Myocyte (in vitro differentiated cells): Measurements from ENCODE around the gene CNTNAP2. TPM values are rescaled to one million over a fixed set of nuclear protein-coding genes. Genes with fewer than 3 reads are reported as not detected.
"Not testable (repeated sequence)": the region's sequence is repeated elsewhere in the genome, so short reads cannot be mapped to it uniquely, and the experiment has no call there.

Experiments used
- DNase-seq: peaks from one replicate; pipeline ENCODE4 v3.0.0-alpha.2; 2012; ENCODE audit warnings: low read depth
- total RNA-seq: library from RNA; depleted of rRNA; stranded (reverse); fragments of >200 nt; gene quantifications from 2 replicates; pipeline ENCODE4 v1.2.3, GENCODE V29; 2014

Gene CNTNAP2
- total RNA-seq, 1 donor from 2014 or later, result not detected

DNA sequence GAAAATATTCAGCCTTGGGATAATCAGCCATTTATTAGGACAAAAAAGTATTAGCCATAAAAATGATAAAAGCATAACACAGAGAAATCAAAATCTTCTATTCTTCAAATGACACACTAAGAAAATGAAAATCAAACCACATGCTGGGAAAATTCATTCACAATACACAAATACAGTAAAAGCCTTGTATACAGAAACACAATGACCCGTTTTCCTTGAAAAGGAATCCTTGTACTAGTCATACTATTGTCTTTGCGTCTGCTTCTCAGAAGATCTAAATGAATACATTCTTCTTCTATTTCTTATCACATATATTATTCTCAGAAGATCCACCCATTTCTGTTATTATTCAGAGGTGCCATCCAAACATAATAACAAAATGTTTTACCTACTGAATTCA is 749.1 kb downstream of the CNTNAP2 start:
- DNase-seq, result no peak

DNA sequence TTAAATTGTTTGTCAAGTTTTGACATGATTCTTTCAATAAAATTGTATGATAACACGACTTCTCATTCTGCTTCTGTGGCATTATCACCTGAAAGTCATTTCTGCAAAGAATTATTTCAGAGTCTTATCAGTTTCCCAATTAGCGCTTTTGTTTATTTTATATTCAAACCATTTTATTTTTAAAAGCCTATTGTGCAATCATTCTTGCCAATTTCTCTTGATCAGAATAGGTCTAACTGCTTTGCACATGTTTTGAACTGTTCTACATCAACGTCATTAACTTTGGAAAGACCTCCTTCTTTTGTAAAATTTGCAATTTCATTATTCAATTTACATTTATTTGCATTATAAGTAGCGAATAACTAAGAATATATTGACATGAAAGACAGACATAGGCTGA is 758.1 kb downstream of the CNTNAP2 start:
- no peak for DNase-seq

DNA sequence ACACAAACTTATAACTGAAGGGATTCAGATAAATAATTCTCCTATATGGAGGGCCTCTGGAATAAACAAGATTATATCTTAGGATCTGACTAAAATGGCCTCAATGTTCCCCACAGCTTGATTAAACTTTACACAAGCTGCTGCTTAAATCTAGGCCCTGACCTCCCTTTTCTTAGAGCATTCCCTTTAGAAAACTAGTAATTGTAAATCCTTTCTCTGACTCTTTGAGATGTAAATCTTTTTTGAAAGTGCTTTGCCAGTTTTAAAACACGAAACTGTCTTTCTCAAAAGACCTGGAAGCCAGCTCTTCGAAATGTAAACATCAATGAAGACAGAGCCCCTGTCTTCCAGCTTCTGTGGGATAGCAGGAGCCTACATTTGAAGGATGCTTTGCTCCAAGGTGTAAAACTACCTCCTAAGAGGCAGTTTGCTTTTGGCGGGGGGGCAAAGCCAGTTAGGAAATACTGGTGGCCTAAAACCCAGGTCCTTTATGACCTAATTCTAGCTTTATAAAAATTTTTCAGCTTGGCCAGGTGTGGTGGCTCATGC is 758.7 kb downstream of the CNTNAP2 start:
- DNase-seq, result no peak

DNA sequence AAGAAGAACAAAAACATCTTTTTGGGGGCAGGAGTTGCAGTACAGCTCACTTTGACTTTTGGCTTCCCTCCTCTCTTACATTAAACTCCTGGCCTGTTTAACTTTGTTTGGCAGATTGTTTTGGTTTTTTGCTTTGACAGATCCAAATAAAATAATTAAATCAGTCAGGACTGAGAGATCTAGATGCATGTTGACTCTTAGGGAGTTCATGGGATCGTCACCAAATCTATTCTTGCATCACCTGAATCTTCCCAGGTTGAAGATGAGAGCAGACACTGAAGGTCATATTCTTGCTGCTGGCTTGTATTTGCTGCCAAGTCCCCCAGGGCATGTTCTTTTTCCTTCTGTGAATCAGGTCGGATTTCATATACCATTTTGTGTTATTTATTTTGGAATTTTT is 759.4 kb downstream of the CNTNAP2 start:
- DNase-seq, result no peak

DNA sequence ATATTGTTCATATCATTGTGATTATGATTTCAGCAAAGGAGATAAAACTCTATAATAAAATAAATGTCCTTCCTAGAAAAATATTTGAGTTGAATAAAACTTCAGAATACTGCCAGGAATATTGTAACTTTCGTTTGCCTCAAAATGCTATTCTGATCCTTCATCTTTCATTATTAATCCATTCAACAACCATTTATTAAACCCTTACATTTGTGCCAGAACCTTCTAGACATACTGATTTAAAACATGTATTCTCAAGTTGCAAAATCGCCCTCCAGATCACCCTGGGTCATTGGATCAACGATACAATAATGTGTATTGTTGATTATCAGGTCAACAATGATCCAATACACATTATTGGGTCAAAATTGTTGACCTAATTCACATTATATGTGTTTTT is 759.8 kb downstream of the CNTNAP2 start:
- DNase-seq, result no peak

DNA sequence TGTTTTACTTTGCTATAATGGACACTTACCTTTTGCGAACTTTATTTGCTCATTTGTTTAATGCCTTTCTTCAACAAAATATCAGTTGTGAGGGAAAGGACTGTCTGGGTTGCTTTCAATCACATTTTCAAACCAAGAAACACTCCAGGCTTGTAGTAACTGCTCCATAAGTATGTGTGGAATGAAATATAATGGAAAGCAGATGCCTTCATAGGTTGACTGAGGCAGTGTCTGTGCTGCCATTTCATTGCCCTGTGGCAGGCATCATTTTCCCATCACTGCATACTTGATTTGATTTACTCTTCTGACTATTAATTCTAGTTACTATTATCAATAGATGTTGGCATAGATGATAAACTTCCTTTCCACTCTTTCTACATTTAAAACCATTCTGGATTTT is 762.3 kb downstream of the CNTNAP2 start:
- DNase-seq, result no peak

DNA sequence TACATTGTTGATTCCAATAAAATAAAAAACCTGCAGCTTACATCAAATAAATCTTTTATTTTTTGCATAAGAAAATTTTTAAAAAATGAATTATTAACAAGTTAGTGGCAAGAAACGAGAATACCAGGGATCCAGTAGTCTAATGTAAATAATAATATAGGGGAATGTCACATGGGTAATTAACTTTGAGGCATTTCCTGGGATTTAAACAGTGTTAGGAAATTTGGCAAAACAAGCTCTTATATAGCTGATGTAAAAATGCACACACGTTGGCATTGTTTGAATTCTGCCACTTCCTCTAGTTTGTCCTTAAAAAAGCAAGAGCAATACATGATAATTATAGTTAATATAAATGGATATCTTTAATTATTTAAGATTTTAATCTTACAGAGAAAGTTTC is 768.6 kb downstream of the CNTNAP2 start:
- DNase-seq, result no peak

DNA sequence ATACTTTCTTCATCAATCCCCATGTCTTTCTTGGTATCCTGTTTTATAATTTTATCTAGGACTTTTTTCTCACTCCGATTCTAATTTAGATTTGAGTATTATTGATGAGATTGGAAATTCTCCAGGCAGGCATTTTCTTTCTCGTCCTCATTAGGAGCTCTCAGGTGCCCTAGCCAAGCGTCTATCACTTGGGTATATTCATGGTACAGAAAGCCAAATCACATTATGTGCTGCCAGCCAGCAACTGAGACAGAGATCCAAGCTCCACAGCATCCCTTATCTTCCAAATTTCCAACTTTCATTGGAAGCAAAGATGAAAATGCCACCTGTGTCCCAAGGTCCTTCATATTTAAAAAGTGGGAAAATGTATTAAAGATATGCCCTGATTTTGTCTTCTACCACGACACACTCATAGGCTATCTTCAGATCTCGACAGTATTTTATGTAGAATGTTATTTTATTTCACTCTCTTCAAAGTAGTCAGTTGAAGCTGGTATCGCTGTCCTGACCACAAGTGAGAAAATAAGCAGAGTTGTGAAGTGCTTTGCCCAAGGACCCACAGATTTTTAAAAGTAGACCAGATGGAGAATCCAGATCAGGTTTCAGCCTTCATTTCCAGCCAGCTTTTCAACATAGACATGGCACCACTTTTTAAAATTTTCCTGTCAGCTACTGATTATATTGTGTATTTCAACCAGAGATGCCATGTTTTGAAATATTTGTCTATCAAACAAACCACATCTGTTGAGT is 773.4 kb downstream of the CNTNAP2 start:
- DNase-seq, result no peak

DNA sequence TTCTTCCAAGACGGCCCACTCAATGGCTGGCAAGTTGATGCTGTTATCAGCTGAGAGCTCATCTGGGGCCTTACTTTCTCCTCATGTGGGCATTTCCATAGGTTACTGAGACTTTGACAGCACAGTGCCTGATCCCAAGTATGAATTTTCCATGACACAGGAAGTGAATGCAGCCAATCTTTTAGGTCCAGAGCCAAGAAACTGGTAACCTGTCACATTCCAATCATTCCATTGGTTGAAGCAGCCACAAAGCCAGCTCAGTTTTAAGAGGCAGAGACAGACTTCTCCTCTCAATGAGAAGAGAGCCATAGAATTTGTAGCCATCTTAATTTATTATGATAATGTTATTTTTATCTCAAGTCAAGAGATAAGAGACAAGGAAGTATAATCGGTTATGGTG is 775.5 kb downstream of the CNTNAP2 start:
- DNase-seq, result no peak

DNA sequence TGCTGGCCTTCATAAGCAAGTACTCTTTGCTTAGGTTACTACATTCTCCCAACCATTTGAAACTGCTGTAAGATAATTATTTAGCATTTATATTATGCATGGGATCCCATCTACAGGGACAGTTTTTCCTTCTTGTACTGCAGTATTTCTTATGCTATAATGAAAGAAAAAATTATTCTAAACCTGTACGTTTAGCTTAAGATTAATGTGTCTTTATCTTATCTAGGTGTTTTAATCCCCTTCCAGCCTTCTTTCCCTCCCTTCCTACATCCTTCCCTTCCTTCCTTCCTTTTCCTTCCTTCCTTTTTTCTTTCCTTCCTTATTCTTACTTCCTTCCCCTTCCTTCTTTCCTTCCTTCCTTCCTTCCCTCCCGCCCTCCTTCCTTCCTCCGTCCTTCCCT is 778.3 kb downstream of the CNTNAP2 start:
- no peak for DNase-seq

DNA sequence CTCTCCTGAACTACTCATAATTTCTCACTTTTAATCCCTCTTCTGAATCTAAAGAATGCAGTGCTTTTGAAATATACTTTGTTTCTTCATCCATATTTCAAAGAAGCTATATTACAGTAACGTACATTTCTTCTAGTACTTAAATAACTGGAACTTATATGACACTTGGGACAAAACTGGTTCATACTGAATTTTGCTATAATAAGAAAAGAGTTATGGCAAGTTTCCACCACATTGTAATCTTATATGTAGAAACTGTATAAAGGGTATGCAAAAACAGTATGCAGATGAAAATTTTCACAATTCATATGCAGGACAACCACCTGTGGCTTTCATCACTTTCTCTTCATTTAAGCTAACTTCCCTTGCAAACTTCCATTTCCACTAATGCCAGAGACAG is 785.7 kb downstream of the CNTNAP2 start:
- DNase-seq, result no peak

DNA sequence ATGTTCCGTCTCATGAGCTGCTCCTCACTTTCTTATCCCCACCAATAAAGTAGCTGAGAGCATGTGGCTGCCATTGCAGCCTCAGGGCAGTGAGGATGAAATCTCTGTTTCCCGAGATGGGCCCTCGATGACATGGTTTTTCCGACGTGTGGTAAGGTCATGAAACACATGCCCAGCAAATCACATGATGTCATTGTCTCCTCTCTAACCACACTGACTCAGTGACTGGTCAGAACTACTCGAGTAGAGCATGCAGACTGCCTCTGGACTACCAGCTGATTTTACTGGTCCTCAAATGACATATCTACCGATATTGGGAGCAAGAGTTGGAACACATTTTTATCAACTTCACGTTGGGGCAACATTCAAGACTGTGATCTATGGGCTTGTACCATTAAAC is 786.1 kb downstream of the CNTNAP2 start:
- DNase-seq, result no peak

DNA sequence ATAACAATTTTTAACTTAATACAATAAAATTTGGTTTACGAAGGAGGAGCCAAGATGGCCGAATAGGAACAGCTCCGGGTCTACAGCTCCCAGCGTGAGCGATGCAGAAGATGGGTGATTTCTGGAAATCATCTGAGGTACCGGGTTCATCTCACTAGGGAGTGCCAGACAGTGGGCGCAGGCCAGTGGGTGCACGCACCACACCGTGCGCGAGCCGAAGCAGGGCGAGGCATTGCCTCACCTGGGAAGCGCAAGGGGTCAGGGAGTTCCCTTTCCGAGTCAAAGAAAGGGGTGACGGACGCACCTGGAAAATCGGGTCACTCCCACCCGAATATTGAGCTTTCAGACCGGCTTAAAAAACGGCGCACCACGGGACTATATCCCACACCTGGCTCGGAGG is 789.1 kb downstream of the CNTNAP2 start:
- not testable (repeated sequence) for DNase-seq

DNA sequence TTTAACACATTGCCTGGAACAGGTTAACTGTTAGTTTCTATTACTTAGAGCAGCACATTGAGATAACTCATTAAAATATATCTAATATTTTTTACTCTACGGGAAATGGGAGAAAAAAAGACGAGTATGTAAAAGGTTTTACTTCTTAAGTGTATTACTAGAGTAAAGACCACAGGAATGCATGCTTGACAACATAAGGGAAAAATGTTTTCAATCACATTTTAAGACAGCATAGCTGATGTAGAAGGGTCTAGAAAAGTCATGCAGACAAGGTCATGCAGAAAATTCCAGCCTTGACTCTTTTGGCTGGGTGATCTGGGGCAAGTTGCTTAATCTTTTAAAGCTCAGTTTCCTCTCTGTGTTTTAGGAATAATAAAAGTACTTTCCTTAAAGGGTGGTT is 806.2 kb downstream of the CNTNAP2 start:
- no peak for DNase-seq

DNA sequence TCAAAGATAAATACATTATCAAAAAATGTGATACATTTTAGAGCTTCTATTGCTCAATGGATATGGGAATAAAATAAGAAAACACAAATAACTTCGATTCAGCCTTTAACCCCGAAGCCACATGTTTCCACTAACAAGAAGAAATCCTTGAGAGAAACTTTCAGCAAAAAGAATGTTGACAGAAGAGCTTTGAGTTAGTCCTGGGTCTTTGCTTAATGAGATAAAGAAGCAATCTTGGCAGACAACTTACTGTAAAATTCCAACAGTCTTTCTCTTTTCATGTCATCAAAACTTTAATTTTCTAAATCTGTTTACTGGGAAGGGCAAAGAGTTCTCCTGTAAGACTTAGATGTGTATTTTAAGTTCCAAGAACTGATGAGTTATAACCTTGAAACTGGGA is 810.2 kb downstream of the CNTNAP2 start:
- DNase-seq, result no peak

DNA sequence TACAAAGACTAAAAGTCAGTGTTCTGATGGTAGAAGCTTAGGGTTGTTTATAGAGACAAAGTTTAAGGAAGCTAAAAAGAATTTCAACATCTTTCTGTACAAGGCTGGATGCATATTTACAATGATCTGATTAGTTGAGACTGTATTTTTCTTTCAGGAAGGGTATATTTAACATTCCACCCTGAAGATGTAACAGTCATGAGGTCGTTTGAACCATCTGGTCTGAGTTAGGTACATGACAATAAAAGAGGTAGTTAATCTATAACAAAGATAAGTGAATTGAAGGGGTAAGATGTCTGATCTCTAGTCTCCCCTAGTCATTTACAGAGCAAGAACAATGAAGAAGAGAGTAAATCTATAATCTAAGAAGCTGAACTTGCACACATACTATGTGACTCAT is 821.2 kb downstream of the CNTNAP2 start:
- no peak for DNase-seq

DNA sequence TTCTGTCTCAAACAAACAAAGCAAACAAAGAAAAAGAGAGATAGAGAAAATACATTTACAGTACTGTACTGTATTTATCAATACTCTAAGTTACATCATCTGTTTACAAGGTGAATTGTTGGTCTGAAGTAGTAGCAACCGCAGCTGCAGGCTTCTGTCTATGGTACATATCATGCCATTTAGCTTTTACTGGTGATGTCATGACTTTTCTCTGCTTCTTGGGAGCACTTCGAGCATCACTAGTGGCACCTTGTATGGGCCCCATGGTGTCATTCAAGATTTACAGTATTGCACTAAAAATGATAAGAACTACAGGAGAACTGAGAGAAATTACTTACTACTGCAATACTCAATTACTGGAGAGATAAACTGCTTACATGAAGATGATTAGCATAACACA is 826.9 kb downstream of the CNTNAP2 start:
- DNase-seq, result no peak

DNA sequence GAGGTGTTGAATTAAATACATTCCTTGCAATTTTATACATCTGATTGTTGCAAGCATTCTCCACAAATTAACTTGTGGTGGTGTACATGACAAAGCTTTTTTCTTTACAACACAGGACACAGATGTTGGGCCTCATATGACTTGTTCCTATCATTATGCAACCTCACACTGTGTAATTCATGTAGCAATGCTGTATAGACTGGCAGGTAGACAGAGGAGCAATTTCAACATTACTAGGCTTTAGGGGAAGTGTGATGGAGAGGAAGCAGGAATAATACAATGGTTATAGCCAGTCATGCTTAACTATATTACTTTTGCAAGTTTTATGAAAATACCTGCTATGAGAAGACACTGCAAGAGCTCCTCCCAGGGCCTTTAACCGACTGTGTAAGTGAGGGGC is 832.1 kb downstream of the CNTNAP2 start:
- DNase-seq, result no peak

DNA sequence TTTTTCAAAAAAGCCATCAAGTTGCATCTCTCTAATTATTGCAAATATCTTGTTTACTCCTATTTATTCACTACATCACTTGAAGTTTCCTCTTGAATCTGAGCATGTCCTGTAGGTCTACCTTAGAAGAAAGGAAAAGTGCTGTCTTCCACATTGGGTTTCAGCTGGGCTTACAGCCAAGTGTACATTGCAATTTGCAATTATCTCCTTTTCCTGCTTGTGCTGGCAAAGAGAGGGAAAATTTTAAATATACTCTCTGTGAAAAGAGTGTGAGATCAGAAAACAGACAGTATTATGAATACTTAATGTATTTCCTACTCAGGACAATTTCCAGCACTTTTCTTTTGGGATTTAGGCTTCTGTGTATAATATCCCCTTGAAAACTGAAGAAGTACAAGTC is 839.7 kb downstream of the CNTNAP2 start:
- DNase-seq, result no peak

DNA sequence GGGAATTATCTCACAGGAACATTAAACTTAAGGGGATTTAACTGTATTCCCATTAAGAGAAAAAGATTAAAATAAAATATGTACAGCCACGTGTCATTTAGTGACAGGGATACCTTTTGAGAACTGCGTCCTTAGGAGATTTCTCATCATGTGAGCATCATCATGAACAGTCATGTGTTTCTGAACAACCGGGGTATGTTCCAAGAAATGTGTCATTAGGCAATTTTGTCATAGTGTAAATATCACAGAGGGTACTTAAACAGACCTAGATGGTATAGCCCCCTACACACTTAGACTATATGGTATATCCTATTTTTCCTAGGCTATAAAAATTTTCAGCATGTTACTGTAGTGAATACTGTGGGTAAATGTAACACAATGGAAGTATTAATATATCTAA is 840.3 kb downstream of the CNTNAP2 start:
- DNase-seq, result no peak

DNA sequence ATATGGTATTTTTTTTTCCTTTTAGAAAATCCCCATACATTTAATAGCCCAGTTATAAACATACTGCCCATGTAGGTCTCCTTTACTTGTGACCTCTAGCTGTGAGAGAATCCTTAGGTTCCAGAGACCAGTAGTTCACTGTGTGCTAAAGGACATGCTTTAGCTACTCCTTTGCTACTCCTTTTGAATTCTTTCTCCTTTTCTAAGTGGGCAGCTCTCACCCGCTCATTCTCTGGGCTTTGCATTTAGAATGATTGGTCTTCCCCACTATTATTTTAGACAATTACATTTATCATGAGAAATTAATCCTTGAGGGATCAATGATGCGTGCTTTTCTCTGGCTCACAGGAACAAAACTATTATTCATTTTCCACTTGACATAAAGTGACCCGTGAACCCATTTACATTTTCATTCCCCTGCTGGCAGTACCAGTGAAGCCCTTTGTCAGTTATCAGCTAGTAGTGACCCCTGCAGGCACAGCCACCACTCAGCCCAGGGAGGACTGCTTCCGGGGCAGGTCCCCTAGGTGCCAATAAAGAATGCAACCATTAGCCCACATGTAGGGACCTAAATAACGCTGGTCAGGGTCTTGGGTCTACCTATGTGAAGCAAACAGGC is 844.3 kb downstream of the CNTNAP2 start:
- peak; percentile 6 for DNase-seq

DNA sequence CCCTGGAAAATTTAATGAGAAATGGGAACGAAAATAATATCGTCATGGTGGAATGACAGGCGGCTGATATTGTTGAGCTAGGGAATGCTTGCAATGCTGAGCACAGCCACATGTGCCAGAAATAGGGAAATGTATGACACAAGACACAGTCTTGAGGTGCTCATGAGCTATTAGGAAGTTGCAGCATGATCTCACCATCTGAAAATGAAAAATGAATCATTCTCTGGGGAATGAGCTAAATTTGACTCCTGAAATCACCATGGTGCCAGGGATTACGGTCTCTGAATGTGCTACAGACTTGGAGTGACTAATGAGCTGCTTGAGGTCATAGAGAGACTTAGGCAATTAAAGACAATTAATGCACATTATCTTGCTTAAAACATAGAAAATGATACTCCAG is 845.0 kb downstream of the CNTNAP2 start:
- DNase-seq, result peak; percentile 81

DNA sequence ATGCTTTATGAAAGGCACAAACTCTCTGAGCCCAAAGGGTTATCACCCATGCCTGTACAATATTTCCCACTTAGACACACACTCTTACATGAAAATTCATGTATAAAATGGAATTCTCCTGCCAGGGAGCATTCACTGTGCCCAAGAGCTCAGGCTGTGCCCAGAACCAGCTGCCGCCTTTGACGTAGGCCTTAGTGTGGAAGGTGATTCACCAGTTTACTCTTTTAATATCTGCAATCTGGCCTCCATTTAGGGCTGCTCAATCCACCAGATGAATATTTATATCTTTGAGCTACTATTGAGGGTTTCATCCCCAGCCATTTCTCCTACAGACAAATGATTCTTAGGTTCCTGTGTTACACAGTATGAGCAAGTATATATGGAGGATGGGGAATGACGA is 849.7 kb downstream of the CNTNAP2 start:
- DNase-seq, result peak; percentile 14
